ENCODE measurements around the gene C5AR2.
A peak's percentile ranks its signal among the peaks of the same experiment; 100 is the strongest.
"Not testable (repeated sequence)": the region's sequence is repeated elsewhere in the genome, so short reads cannot be mapped to it uniquely, and the experiment has no call there.

C5AR2 gene

DNA sequence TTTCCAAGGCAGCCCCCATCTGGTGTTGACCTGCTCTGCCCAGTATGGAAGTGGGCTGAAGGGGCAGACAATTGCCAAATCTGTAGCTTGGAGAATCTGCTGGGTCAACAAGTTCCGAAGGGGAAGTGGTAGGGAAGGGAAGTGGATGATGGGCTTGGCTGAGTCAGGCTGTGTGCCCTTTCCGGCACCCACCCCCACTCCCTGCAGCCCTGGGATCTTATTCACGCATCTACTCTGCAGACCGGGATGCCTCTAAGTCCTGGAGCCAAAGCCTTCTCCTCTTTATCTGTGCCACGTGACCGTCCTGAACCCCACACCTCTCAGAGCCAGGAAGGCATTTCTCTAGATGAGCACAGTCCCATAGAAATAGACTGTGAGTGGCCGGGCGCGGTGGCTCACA, 7.5 kb upstream of the C5AR2 start:
- no peak for DNase-seq

DNA sequence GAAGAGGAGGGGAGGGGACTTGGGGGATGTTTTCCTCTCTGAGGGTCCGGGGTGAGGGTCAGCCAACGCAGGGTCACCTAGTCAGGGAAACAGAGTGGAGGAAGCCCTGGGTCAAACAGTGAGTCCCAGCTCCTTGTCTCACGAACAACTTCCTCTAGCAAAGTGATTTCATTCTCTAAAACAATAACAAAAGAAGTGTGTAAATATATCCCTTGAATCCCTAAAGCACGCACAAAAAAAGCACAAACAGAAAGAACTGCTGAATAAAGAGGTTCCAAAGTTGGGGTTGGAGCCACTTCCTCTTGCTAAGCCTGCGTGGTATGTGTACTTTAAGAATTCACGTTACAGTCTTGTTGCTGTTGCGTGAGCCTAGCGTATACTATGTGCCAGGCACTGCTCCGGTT, 1.5 kb upstream of the C5AR2 start:
- DNase-seq = no peak

DNA sequence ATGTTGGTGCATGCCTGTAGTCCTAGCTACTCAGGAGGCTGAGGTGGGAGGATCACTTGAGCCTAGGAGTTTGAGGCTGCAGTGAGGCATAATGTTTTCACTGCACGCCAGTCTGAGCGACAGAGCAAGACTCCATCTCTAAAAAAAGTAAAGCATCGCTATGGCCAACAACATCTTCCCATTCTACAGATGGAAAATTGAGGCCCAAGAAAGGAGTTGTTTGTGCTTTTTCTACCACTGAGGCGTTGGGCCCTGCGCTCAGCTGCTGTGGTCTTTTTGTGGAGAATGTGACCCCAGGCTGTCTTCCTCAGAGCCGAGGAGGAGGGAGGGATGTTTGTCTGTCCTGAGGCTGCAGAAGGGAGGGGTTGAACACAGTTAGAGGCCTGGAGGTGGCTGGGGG, 485 bp upstream of the C5AR2 start:
- no peak for DNase-seq

DNA sequence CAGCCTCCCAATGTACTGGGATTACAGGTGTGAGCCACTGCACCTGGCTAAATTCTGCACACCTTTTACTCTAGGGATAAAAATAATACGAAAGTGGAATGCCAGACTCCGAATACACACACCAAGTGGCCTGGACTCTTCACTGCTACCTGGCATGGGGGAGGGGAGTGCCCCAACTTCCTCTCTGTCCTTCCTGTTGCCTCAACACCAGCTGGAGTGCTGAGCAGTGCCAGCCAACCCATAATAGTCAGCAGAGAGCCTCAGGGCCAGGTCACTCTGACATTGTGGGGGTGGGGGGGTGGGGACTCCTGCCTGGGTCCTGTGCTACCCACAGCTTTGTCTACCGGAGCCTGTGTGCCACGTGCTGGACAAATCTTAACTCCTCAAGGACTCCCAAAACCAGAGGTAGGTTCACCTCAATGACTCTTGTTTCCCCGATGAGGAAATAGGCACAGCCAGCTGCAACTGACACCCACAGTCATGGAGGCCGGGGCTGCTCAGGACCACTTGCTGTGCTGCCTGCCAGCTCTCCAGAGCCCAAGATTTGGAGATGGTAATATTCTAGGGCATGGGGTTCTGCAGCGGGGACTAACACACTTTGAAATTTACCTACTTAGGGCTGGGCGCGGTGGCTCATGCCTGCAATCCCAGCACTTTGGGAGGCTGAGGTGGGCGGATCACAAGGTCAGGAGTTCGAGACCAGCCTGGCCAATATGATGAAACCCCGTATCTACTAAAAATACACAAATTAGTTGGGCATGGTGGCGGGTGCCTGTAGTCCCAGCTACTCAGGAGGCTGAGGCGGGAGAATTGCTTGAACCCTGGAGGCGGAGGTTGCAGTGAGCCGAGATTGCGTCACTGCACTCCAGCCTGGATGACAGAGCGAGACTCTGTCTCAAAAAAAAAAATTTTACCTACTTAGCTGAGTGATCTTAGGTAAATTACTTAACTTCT, 5.1 kb downstream of the C5AR2 start:
- DNase-seq = not testable (repeated sequence)

DNA sequence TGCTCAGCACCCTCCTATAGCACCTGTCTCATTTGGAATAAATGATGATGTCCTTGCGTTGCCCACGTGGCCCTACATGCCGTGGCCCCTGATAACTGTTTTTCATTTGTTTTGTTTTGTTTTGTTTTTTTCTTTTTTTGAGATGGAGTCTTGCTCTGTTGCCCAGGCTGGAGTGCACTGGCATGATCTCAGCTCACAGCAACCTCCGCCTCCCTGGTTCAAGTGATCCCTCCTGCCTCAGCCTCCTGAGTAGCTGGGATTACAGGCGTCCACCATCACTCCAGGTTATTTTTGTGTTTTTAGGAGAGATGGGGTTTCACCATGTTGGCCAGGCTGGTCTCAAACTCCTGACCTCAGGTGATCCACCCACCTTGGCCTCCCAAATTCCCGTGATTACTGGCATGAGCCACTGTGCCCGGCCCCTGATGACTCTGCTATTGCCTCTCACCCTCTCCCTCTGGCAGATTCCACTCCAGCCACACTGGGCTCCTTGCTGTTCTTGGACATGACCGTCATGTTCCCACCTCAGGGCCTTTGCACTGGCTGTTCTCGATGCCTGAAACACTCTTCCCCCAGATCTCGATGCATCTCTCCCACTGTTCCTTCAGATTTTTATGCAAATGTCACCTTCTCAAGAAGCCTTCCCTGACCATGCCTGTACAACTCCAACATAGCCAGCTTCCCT, 7.4 kb downstream of the C5AR2 start:
- DNase-seq = no peak

DNA sequence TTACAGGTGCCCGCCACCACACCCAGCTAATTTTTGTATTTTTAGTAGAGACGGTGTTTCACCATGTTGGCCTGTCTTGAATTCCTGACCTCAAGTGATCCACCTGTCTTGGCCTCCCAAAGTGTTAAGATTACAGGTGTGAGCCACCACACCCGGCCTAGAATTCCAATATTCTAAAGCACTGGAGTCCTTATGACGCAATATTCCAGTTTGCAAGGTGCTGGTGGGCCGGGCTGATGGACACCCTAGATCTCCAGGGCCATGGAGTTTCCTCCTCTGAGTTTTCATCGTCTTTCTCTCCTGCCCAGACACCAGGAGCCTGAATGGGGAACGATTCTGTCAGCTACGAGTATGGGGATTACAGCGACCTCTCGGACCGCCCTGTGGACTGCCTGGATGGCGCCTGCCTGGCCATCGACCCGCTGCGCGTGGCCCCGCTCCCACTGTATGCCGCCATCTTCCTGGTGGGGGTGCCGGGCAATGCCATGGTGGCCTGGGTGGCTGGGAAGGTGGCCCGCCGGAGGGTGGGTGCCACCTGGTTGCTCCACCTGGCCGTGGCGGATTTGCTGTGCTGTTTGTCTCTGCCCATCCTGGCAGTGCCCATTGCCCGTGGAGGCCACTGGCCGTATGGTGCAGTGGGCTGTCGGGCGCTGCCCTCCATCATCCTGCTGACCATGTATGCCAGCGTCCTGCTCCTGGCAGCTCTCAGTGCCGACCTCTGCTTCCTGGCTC, 8.7 kb downstream of the C5AR2 start:
- no peak for DNase-seq

DNA sequence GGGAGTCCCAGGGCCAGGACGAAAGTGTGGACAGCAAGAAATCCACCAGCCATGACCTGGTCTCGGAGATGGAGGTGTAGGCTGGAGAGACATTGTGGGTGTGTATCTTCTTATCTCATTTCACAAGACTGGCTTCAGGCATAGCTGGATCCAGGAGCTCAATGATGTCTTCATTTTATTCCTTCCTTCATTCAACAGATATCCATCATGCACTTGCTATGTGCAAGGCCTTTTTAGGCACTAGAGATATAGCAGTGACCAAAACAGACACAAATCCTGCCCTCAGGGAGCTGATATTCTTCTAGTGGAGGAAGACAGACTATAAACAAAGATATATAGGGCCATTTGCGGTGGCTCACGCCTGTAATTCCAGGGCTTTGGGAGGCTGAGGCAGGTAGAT, 9.8 kb downstream of the C5AR2 start:
- no peak for DNase-seq

DNA sequence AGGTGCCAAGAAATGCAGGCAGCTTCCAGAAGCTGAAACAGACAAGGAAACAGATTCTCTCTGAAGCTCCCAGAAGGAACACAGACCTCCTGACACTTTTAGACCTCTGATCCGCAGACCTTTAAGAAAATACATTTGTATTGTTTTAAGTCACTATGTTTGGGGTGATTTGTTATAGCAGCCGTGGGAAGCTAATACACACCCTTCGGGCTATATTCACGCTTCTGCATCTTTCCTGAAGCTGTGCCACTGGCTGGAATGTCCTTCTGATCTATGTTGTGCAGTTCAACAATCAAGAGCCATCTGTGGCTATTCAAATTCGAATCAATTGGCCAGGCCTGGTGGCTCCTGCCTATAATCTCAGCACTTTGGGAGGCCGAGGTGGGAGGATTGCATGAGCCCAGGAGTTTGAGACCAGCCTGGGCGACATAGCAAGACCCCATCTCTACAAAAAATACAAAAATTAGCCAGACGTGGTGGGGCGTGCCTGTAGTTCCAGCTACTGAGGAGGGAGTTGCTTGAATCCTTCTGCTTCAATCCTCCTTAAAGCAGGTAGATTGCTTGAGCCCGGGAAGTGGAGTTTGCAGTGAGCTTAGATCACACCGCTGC, 11.3 kb downstream of the C5AR2 start:
- no peak for DNase-seq

DNA sequence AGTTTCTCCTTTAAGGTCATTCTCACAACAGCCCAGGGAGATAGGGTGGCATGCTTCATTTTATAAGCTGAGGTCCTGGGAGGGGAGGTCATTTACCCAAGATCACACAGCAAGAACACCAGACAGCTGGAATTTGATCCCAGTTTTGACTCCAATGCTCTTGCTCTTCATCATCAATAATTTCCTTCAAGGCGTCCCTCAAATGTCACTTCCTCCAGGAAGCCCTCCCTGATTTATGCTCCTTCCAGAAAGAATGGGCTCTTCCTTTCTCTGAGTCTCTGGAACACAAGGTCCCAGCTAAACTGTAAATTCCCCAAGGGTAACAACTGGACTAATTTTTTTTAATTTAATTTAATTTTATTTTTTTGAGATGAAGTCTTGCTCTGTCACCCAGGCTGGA, 12.4 kb downstream of the C5AR2 start:
- no peak for DNase-seq

DNA sequence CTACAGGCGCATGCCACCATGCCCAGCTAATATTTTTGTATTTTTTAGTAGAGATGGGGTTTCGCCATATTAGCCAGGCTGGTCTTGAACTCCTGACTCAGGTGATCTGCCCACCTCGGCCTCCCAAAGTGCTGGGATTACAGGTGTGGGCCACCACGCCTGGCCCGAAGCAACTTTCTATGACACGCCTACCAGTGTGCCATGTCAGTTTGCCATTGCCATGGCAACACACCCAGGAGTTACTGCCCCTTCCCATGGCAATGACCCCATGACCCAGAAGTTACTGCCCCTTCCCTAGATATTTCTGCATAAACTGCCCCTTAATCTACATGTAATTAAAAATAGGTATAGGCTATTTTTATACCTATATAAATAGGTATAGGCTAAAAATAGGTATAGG, 14.0 kb downstream of the C5AR2 start:
- not testable (repeated sequence) for DNase-seq

DNA sequence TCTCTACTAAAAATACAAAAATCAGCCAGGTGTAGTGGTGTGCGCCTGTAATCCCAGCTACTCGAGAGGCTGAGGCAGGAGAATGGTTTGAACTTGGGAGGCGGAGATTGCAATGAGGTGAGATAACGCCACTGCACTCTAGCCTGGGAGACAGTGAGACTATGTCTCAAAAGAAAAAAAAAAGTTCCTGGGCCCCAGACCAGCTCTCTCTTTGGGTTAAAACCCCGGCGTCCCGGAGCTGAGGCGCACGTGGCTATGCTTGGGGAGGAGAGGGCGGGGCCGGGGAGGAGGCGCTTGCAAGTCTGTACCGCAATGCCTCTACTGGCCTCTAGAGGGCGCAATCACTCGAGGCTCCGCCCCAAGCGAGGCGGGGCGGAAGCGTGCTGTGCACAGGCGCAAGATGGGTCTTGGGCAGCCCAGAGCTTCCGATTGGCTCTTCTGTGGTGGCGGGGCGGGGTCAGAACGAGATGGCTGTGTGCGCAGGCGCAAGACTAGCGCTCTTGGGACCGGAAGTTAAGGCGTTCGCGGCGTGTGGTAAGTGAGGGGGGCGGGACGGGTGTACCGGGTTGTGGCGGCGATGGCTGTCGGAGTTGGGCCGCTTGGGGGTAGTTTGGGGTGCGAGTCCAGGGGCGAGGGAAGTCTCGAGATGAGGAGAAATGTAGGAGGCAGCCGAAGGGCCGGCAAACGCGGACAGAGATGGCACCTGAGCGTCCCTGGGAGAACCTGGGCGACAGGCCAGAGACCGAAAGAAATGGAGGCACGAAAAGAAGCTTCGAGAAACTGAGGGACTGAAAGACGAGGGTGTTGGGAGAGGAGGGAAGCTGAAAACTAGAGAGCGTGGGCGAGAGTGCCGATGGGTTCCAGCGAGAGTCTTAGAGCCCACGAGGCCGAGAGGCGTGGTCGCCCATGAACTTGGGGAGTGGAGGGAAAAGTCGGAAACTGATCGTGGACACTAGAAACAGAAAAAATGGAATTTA, 17.1 kb downstream of the C5AR2 start, which contains the start of gene DHX34:
TSS of gene DHX34 (plus strand) at position 497 of the 977 bp plus-strand sequence. CDS start 3,716 bp downstream, outside the sequence.
- DNase-seq = peak; percentile 79

DNA sequence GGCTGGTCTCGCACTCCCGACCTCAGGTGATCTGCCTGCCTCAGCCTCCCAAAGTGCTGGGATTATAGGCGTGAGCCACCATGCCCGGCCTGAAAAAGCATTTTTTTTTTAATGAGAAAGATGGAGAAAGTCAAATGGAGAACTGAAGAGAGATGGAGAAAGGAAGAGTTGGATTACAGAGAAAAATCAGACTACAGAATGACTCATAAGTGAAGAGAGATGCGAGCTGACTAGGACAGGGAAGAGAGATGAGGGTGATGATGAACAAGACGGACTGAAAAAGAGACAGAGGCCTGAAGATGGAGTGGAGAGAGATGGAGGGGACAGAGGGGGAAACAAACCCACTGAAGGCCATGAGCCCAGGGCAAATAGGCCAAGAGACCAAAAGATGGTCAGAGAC, 18.7 kb downstream of the C5AR2 start:
- DNase-seq = no peak

DNA sequence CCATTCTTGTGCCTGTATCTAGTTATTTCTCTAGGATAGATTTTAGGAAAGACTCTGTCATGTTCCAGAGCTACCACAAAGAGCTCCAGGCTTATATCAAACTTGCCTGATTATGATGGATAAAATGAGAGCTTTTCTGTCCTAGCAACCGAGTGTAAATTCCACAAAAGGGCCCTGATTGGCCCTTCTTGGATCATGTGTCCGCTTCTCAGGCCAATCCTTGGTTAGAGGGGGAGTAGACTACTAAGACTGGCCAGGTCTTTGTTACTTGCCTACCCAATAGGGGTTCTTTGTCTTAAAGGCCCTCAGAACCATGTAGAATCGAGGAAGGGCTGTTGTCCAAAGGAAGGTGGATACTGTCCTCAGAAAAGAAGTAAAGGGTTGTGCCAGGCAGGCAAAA, 19.6 kb downstream of the C5AR2 start:
- DNase-seq = no peak

DNA sequence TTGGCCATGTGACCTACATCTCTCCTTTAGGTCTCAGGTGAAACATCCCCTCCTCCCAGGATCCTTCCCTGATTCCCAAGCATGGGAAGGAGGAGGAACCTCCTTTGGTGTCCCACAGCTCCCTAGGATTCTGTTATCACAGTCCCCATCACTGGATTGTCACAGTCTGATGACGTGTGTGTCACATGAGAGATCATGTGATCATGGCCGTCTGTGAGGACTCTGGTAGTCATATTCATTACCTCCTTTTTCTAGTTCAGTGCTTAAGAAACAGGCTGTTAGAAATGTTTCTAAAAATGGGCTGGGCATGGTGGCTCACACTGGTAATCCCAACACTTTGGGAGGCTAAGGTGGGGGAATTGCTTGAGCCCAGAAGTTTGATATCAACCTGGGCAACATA, 20.1 kb downstream of the C5AR2 start:
- DNase-seq = no peak

DNA sequence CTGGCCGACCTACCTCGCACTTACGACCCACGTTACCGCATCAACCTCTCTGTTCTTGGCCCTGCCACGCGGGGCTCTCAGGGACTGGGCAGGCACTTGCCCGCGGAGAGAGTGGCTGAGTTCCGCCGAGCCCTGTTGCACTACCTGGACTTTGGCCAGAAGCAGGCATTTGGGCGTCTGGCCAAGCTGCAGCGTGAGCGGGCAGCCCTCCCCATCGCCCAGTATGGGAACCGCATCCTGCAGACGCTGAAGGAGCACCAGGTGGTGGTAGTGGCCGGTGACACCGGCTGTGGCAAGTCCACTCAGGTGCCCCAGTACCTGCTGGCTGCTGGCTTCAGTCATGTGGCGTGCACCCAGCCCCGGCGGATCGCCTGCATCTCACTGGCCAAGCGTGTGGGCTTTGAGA, 21.3 kb downstream of the C5AR2 start:
- DNase-seq = no peak

DNA sequence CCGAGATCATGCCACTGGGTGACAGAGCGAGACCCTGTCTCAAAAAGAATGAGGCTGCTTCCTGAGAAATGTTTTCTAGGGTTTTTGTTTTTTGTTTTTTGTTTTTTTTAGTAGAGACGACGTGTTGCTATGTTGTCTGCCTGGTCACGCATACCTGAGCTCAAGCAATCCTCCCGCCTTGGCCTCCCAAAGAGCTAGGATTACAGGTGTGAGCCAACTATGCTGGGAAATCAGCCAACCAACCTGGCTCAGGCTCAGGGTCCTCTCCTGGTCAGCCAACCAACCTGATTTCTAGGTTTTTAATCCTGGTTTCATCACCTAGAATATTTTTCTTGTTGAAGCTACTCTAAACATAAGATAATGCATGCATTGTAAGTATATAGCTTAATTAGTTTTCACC, 24.9 kb downstream of the C5AR2 start:
- DNase-seq = no peak

DNA sequence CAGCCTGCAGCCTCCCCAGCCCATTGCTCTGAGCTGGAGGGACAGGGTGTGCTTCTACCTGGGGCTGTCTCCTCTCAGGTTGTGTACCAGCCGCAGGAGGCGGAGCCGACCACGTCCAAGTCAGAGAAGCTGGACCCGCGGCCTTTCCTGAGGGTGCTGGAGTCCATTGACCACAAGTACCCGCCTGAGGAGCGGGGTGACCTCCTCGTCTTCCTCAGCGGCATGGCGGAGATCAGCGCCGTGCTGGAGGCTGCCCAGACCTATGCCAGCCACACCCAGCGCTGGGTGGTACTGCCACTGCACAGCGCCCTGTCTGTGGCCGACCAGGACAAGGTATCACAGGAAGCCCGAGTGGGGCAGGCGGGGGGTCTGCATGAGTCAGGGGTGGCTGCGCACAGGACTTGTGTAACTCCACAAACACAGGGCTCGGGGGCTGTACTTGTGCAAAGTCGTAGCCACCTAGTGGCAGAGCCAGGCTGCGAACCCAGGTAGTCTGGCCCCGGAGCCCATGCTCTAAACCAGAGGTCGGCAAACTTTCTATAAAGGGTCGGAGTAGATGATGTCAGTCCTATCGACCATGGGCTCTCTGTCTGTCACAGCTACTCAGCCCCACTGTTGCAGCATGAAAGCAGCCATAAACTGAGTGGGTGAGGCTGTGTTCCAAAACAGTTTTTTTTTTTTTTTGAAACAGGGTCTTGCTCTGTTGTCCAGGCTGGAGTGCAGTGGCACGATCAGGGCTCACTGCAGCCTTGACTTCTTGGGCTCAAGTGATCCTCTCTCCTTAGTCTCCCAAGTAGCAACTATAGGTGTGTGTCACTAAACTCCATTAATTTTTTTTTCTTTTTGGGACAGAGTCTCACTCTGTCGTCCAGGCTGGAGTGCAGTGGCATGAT, 26.1 kb downstream of the C5AR2 start:
- DNase-seq = no peak

DNA sequence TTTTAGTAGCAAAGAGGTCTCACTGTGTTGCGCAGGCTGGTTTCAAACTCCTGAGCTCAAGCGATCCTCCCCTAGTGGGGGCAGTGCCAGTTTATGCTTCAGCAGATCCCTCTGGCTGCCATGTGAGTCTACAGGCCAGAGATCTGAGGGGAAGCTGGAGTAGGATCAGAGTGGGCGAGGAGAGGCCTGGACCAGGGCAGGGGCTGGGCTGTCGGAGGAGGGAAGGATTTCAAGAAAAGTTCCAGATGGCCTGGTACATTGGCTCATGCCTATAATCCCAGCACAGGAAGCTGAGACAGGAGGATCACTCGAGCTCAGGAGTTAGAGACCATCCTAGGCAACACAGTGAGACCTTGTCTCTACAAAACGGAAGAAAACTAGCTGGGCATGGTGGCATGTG, 27.0 kb downstream of the C5AR2 start:
- DNase-seq = no peak

DNA sequence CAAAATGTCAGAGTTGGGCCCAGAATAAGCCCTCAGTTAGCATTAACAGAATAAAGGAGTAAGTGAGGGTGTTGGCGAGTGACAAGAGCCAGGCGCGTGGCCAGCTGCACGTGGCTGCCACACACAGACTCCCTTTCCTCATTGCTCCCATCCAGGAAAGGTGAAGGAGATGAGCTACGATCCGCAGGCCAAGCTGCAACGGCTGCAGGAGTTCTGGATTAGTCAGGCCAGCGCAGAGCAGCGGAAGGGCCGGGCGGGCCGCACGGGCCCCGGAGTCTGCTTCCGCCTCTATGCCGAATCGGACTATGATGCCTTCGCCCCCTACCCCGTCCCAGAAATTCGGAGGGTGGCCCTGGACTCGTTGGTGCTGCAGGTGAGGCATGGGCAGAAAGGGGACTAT, 30.3 kb downstream of the C5AR2 start:
- no peak for DNase-seq

DNA sequence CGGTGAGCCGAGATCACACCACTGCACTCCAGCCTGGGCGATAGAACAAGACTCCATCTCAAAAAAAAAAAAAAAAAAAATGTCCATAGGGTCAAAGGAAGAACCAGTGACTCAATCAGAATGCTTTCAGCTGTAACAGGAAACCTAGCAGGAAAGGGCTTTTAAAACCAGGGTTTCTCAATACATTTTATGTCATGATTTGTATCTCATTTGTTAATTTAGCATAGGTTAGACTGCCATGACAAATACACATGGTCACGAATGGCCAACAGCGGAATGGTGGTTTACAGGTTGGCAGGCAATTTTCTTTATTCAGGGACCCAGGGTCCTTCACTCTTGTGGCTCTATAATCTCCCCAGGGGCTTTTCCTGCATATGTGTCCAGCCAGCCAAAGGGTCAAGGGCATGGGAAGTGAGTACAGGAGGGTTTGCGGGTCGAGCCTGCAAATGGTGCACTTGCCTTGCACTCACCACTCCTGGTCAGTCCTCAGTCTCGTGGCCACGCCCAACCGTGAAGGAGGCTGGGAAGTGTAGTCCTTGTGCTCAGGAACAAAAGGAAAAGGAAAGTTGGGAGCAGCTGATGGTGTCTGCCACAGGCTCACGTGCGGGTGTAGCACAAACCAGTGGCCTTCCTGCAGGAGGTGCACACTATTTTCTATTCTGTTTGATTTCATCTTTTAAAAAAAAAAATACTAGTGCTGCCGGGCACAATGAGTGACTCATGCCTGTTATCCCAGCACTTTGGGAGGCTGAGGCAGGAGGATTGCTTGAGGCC, 32.0 kb downstream of the C5AR2 start:
- DNase-seq = no peak

Data from SIG-M5 (cell line).